ENCODE data around the gene MAN1B1.
"Not testable (repeated sequence)": the region's sequence is repeated elsewhere in the genome, so short reads cannot be mapped to it uniquely, and the experiment has no call there.

Gene MAN1B1

DNA sequence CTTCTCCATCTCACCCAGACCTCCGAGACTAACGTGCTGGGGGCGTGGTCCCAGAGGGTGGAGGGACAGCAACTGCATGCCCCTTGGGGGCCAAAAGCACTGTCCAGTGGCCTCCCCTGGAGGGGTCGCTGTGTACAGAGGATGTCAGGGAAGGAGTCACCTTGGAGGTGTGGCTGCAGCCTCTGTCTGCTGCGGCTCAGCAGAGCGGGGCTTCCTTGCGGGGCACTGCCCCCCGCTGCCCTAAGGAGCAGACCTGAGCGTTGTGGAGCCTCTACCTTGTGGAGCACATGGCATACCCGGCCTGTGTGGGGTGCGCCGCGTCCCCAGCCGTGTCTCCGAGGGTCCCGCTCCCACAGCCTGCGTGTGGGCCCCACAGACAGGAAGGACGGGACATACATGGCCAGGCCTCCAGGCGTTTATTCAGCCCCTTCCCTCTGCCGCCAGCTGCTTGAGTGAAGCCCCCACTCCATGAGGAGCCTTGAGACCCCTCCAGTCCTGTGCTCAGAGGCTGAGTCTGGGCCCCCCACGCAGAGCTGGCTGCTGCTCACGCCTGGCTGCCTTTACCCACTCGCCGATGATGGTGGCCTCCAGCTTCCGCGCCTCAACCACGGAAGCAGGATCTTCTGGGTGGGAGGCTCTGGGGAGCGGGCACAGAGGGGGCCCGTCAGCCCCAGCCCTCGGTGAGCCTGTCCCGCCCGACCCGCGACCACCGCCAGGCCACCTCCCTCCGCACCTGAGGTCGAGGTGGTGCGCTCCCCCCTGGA lies 23.5 kb downstream of the MAN1B1 start:
- DNase-seq (ENCODE audit: low read depth in 2 of 2): no peak

DNA sequence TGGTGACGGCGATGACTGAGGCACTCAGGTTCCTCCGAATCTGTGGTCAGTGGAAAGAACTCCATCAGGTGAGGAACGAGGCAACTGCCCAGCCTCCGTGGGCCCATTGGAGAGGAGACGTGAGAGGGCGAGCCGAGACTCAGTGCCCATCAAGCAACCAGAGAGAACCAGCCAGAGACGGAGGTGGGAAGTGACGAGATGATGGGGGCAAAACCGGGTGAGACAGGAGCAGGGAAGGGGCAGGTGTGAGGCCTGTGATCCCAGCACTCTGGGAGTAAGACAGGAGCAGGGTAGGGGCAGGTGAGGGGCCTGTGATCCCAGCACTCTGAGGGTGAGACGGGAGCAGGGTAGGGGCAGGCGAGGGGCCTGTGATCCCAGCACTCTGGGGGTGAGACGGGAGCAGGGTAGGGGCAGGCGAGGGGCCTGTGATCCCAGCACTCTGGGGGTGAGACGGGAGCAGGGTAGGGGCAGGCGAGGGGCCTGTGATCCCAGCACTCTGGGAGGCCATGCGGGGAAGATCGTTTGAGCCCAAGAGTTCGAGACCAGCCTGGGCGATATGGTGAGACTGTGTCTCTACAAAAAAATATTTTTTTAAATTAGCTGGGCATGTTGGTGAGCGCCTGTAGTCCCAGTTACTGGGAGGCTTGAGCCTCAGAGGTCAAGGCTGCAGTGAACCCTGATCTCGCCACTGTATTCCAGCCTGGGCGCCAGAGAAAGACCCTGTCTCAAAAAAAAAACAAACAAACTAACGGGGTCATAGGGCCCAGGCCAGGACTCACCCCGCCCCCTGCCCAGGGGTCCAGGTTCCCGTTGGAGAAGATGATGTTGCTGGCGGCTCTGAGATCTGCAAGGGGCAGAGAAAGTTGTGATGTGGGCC lies 24.4 kb downstream of the MAN1B1 start:
- no peak for DNase-seq (ENCODE audit: low read depth in 2 of 2)

DNA sequence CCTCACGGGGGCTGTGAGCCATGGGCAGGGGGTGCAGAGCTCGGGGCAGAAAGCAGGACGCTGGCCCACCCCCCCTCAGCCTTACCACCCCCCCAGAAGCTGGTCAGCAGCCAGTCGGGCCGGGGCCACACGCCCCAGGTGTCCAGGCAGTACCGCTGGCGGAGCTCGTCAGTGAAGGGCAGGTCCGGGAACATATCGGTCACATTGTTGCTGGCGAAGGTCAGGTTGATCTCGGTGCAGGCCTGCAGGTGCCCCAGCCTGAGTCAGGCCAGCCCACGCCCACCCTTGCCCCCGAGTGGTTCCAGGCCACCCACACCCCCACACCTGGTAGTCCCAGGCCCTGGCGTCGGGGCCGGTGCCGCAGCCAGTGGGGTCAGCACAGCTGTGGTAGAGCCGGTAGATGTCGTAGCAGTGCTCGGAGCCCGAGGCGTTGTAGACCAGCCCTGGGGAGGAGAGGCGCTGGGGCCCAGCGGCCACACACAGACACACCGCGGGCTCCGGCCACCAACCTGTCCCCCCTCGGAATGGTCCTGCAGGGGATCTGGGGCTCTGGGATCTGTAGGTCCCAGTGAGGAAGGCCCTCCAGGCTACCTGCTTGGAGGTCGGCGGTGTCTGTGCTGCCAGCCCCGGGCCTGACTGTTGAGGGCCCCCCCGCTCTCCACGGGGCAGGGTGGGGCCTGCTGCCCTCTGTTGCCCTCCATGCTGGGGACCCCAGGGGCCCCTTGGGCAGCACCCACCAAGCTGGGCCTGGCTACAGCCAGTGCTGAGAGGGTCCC lies 25.2 kb downstream of the MAN1B1 start:
- DNase-seq (ENCODE audit: low read depth in 2 of 2): no peak

DNA sequence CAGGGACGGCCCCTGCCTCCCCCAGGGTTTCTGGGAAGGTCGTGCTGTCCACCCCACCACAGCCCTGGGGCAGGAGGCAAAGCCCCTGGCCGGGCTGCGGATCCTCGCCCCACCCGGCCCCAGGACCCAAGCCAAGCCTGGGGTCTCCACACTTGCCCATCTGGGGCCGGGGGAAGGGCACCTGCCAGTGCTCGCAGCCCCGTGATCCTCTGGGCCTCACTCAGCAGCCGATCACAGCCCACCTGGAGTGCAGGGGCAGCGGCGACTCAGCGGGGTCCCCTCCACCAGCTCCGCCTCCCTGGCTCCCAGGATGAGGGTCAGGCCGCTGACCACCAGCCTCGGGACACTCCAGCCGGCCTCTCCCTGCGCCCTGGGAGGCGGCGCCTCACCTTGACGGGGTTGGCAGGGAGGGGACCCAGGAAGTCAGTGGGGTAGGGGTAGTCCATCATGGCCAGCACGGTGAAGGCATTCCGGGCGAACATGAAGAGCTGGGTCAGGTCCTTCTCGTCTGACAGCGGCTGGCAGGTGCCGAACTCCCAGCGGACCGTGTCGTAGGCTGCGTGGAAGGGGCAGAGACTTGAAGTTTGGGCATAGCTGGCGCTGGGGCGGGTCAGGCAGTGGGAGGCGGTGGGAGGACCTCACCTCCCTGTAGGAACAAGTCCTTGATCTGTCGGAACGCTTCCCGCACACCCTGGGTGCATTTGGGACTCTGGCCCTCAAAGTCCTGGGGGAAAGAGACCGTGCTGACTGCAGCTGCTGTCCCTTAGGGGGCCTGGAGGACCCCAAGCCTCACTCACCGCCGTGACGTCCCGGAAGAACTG lies 26.0 kb downstream of the MAN1B1 start:
- no peak for DNase-seq (ENCODE audit: low read depth in 2 of 2)

DNA sequence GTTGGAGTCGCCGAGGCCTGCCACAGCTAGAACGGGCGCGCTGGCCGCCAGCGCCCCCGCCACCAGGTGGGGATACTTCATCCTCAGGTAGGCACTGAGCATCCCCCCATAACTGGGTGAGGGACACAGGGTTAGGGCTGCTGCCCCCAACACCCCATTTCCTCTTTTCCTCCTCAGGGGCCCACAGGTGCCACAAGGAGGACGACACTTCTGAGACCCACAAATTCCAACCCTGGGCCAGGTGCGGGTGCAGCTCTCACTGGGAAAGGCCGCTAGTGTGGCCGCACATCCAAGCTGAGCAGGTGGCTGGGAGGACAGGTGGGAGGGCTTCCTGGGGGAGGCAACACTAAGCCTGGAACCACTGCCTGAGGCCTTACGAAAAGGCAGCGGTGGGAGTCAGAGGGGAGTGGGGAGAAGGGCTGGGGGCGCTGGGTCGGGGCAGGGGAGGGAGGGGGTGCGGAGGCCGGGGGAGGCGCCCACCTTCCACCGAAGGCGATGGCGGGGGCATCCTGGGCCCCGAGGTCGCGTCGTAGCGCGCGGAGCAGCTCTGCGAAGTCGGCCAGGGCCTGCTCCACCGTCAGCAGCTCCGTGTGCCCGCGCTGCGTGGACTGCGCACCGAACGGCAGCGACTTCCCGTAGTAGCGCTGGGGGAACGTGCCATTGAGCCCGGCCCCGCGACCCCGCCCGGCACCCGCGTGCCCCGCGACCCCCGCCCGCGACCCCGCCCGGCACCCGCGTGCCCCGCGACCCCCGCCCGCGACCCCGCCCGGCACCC lies 26.8 kb downstream of the MAN1B1 start:
- no peak for DNase-seq (ENCODE audit: low read depth in 2 of 2)

DNA sequence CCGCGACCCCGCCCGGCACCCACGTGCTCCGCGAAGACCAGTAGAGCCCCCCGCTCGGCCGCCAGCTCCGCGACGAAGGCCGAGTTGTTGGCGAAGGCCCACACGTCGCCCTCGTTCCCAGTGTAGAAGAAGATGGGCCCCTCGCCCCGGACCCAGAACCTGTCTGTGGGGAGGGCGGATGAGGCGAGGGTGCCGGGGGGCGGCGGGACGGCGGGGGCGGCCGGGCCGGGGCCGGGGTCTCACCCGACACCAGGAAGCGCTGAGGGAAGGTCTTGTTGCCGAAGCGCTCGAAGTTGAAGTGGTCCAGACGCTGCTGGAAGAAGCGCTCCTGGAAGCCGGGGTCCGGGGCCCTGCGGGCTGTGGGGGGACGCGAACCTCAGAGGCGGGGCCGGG lies 27.4 kb downstream of the MAN1B1 start:
- DNase-seq (ENCODE audit: low read depth in 2 of 2): no peak

DNA sequence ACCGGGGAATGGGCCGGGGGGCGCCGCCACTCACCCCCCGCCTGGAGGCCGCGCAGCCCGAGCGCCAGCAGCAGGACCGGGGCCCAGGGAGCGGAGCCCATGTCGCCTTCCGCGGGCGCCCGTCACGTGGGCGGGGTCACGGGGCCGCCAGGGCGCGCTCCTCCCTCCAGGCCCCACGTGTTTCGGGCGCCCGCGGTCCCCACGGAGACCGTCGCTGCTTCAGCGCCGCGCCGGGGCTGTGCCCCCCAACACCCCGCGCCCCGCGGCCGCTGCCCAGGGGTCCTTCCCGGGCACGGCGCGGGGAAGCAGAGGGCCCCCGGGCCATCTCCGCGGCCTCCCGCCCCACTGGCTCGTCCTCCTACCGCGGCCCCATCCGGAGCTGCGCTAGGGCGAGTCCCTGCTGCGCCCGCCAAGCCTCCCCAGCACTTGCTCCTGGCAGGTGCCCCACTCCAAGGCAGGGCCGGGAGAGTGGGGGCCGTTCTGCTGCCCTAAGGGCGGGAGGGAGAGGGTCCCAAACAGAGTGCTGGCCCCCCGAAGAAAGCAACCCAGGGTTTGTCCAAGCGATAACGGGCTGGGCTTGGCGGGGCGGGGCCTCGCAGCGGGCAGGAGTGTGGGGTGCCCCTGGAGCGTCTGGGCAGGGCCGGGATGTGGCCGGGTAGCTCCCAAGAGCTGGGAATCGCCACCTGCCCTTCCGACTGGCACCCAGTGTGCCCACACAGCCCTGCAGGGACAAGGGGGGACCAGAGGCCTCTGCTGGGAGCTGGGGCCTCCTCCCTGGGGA lies 28.0 kb downstream of the MAN1B1 start, which contains the start of gene DPP7:
Gene DPP7, minus strand, starts transcription at position 121 of the 781 bp plus-strand sequence. Its CDS starts 20 bp downstream, at position 101.
- peak; percentile 71 to 79 for DNase-seq (ENCODE audit: low read depth in 2 of 2)

DNA sequence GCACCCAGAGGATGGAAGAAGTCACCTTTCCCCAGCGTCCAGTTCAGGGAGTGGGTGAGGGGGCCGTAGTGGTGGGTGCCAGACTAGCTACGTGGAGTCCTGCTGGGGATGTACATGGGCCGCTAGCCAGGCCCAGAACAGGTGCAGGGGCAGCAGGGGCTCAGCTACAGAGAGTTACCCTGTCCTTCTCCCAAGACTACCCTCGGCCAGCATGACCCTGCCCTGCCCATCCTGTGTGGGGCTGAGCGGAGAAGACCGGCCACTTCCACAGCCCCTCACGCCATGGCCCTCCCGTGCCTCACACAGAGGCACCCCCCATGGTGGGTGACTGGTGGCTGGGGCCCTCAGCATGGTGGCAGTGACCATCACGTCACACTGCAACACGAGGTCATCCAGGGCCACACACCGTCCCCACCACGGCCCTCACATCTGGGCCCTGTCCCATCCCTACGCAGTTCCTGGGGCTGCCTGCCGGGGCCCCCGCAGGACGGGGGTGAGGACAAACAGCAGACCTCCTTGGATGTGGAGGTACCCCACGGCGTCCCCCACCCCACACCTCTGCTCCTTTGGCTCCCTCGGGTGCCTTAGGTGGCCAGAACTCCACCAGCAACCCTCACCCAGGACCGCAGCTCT lies 28.7 kb downstream of the MAN1B1 start:
- no peak for DNase-seq (ENCODE audit: low read depth in 2 of 2)

DNA sequence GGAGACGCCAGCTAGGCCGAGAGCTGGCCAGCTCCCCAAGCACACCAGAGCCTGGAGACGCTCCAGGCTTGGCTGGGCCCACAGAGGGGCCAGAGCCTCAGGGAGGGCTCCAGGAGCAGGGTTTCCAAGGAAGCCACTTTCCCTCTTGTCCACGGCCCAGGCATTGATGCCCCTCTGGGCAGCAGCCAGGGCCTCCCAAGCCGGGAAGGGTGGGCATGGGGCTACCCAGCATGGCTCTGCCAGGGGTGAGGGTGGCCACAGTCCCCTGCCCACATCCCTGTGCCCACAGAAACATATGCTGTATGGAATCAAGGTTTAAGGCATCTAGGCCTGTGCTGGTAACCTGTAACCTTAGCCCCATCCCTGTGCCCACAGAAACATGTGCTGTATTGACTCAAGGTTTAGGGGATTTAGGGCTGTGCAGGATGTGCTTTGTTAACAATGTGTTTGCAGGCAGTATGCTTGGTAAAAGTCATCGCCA lies 29.3 kb downstream of the MAN1B1 start:
- DNase-seq (ENCODE audit: low read depth in 2 of 2): no peak

DNA sequence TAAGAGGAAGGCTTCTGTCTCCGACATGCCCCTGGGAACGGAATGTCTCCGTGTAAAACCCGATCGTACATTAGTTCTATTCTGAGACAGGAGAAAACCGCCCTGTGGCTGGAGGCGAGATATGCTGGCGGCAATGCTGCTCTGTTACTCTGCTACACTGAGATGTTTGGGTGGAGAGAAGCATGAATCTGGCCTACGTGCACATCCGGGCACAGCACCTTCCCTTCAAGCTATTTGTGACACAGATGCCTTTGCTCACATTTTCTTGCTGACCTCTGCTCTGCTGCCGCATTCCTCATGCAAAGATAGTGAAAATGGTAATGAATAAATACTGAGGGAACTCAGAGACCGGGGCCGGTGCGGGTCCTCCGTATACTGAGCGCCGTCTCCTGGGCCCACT lies 29.9 kb downstream of the MAN1B1 start:
- DNase-seq (ENCODE audit: low read depth in 2 of 2): no peak

DNA sequence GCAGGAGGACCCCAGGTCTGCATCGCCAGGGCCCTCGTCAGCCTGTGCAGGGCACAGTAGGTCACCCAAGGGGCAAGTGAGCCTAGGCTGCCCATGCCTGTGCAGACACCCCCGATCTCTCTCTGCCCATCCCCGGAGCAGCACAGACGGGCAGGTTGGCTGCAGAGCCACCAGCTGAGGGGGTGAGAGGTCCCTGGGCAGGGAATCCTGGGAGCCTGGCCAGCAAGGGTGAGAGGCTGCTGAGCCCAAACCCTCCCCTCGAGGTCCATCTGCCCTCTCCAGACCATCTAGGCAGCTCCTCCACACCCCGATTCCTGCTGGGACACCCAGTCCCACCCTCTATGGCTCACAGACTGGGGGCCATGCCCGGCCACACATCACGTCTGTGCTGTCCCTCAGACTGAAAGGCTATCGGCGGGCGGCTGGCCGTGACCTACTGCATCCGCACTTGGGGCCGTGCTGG lies 30.5 kb downstream of the MAN1B1 start:
- DNase-seq (ENCODE audit: low read depth in 2 of 2): no peak

DNA sequence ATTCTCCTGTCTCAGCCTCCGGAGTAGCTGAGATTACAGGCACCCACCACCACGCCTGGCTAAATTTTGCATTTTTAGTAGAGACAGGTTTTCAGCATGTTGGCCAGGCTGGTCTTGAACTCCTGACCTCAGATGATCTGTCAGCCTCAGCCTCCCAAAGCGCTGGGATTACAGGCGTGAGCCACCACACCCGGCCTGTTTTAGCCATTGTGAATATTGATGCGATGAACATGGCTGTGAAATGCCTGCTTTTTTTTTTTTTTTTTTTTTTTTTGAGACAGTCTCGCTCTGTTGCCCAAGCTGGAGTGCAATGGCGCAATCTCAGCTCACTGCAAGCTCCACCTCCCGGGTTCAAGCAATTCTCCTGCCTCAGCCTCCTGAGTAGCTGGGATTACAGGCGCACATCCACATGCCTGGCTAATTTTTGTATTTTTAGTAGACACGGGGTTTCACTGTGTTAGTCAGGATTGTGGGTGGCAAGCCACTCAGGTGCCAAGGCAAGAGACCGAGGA lies 31.4 kb downstream of the MAN1B1 start:
- DNase-seq (ENCODE audit: low read depth in 2 of 2): not testable (repeated sequence)

DNA sequence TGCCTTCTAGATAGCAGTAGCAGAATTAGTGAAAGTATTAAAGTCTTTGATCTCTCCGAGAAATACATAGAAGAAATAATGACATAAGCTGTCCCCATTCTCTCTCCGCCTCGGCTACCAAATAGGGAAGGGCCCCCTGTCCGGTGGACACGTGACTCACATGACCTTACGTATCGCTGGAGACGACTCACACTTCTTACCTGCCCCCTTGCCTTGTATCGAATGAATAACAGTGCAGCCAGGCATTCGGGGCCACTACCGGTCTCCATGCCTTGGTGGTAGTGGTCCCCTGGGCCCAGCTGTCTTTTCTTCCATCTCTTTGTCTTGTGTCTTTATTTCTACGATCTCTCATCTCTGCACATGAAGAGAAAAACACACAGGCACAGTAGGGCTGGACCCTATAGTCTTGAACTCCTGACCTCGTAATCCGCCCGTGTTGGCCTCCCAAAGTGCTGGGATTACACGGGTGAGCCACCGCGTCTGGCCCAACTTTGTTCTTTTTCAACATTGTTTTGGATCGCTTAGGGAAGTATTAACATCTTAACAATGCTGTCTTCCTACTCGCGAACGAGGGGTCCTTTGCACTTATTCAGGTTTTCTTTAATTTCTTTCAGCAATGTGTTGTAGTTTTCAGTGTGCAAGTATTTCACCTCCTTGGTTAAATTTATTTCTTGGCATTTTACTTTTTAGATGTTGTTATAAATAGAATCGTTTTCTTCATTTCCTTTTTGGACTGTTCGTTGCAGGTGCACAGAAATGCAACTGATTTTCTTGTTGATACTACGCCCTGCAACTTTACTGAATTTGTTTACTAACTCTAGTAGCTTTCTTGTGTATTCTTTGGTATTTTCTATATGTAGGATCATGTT lies 35.4 kb downstream of the MAN1B1 start:
- DNase-seq (ENCODE audit: low read depth in 2 of 2): not testable (repeated sequence)

DNA sequence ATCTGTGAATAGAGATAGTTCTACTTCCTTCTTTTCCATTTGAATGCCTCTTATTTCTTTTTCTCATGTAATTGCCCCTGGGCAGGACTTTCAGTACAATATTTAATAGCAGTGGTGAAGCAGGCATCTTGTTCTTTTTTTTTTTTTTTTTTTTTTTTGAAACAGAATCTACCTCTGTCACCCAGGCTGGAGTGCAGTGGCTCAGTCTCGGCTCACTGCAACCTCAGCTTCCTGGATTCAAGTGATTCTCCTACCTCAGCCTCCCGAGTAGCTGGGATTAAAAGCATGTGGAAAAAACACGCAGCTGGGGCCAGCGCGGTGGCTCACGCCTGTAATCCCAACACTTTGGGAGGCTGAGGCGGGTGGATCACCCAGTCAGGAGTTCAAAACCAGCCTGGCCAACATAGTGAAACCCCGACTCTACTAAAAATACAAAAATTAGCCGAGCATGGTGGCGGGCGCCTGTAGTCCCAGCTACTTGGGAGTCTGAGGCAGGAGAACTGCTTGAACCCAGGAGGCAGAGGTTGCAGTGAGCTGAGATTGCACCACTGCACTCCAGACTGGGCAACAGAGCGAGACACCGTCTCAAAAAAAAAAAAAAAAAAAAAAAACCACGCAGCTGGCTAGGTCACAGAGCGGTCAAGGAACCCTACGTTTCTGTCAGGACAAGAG lies 36.1 kb downstream of the MAN1B1 start:
- not testable (repeated sequence) for DNase-seq (ENCODE audit: low read depth in 2 of 2)

DNA sequence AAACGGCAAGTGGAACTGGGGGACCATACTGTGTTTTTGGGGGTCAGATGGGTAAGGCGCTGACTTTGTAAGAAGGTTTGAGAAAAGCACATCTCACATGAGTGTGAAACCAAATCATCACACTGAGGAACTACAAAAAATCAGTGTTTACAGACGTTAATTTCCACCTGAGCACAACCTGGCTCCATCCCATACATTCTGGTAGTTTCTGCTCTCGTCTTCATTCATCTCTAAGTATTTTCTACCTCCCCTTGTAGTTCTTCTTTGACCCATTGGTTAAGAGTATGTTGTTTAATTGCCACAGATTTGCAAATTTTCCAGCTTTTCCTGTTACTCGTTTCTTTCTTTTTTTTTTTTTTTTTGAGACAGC lies 36.7 kb downstream of the MAN1B1 start:
- no peak for DNase-seq (ENCODE audit: low read depth in 2 of 2)

DNA sequence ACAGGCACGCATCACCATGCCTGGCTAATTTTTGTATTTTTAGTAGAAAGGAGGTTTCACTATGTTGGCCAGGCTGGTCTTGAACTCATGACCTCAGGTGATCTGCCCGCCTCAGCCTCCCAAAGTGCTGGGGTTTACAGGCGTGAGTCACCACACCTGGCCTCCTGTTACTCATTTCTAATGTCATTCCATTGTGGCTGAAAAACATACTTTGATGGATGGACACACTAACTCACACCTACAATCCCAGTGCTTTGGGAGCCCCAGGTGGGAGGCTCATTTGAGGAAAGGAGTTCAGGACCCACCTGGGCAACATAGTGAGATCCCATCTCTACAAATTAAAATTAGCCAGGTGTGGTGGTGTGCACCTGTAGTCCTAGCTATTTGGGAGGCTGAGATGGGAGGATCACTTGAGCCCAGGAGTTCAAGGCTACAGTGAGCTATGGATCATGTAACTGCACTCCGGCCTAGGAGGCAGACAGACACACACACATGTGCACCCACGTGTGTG lies 37.2 kb downstream of the MAN1B1 start:
- not testable (repeated sequence) for DNase-seq (ENCODE audit: low read depth in 2 of 2)

DNA sequence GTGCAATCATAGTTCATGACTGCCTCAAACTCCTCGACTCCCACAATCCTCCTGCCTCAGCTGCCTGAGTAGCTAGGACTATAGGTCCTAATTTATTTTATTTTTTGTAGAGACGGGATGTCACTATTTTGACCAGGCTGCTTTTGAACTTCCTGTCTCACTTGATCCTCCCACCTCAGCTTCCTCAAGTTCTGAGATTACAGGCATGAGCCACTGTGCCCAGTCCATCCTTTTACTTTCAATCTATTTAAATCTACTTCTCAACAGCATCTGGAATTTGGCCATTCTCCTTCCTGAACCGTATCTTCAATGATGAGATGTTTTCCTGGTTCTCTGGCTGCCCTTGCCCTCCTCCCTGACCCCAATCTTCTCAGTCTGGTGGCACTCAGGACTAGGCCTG lies 40.0 kb downstream of the MAN1B1 start:
- no peak for DNase-seq (ENCODE audit: low read depth in 2 of 2)
